H1 (cell line): ENCODE data around the gene GGA3. TPM values are rescaled to one million over a fixed set of nuclear protein-coding genes. Genes with fewer than 3 reads are reported as not detected.

ENCODE experiments used
- CTCF ChIA-PET: fragments of 300-600 bp; sonication (Branson Sonifier 250); formaldehyde crosslinking; loops from one replicate; lab custom pipeline; 2021; ENCODE audit not compliant: partially characterized antibody; lab: Charles Lee
- POLR2A ChIA-PET: fragments of 300-600 bp; sonication (Branson Sonifier 250); formaldehyde crosslinking; loops from one replicate; lab custom pipeline; 2021; ENCODE audit warnings: inconsistent platforms; ENCODE audit not compliant: partially characterized antibody; lab: Charles Lee
- DNase-seq, 2 experiments: peaks; one replicate each; pipeline versions ENCODE4 v3.0.0 to v3.0.0-alpha.2; 2010 to 2022; ENCODE audit warnings: low spot score in 2 of 2, low read depth in 1 of 2, mixed read lengths in 1 of 2
- FAIRE-seq: peaks from 2 replicates; lab custom pipeline; 2011; peaks lifted over from hg19 to GRCh38; lab: Jason Lieb, UNC
- H2AFZ ChIP-seq: 2 replicates; pipeline ENCODE4 v1.8.1; 2012; ENCODE audit warnings: low read length, inconsistent platforms
- H2AK5ac ChIP-seq: 2 replicates; pipeline ENCODE4 v1.6.1; 2013; ENCODE audit warnings: low read depth, low read length
- H2BK120ac ChIP-seq: replicated peaks from 2 replicates; pipeline ENCODE3; 2013; ENCODE audit warnings: low read depth, low read length, inconsistent platforms
- H2BK12ac ChIP-seq: 2 replicates; pipeline ENCODE4 v1.6.1; 2013; ENCODE audit warnings: low read depth, low read length
- H2BK15ac ChIP-seq: 2 replicates; pipeline ENCODE4 v1.6.1; 2013; ENCODE audit warnings: low read length
- H2BK20ac ChIP-seq: 2 replicates; pipeline ENCODE4 v1.6.1; 2013; ENCODE audit warnings: low read length
- H2BK5ac ChIP-seq: 2 replicates; pipeline ENCODE4 v1.6.1; 2013; ENCODE audit warnings: low read depth, low read length
- H3K14ac ChIP-seq: 2 replicates; pipeline ENCODE4 v1.6.1; 2013; ENCODE audit warnings: inconsistent platforms; ENCODE audit not compliant: insufficient read length
- H3K18ac ChIP-seq: 2 replicates; pipeline ENCODE4 v1.6.1; 2013; ENCODE audit warnings: low read length; ENCODE audit errors: extremely low read depth
- H3K23ac ChIP-seq: 2 replicates; pipeline ENCODE4 v1.6.1; 2013; ENCODE audit warnings: inconsistent platforms; ENCODE audit not compliant: insufficient read length
- H3K23me2 ChIP-seq: 2 replicates; pipeline ENCODE4 v1.6.1; 2013; ENCODE audit warnings: low read depth, low read length
- H3K27ac ChIP-seq: 2 replicates; pipeline ENCODE4 v1.6.1; 2011; ENCODE audit warnings: low read depth, low read length, inconsistent platforms
- H3K27me3 ChIP-seq, 4 experiments: replicated peaks in 1 of 4; 1 replicate in 1 of 4; 2 replicates in 3 of 4; pipeline versions ENCODE4 v1.6.1 to v1.8.1; 2011 to 2013; ENCODE audit warnings: low read length in 3 of 4, mild to moderate bottlenecking in 3 of 4, inconsistent platforms in 2 of 4, mixed read lengths in 2 of 4, moderate library complexity in 1 of 4; ENCODE audit not compliant: control insufficient read depth in 3 of 4, insufficient read depth in 3 of 4; ENCODE audit errors: extremely low read depth in 1 of 4
- H3K36me3 ChIP-seq, 4 experiments: 2 replicates each; pipeline versions ENCODE4 v1.6.1 to v1.8.1; 2011 to 2013; ENCODE audit warnings: mild to moderate bottlenecking in 4 of 4, low read length in 3 of 4, moderate library complexity in 2 of 4, control low read depth in 1 of 4, inconsistent platforms in 1 of 4; ENCODE audit not compliant: insufficient read depth in 4 of 4, control insufficient read depth in 2 of 4
- H3K4ac ChIP-seq: replicated peaks from 2 replicates; pipeline ENCODE3; 2013; ENCODE audit warnings: low read length, low read depth, mixed read lengths, inconsistent platforms; ENCODE audit not compliant: insufficient read length
- H3K4me1 ChIP-seq, 4 experiments: replicated peaks in 1 of 4; 1 replicate in 1 of 4; 2 replicates in 3 of 4; pipeline versions ENCODE4 v1.6.1 to v1.8.1; 2011 to 2013; ENCODE audit warnings: low read length in 3 of 4, inconsistent platforms in 2 of 4, mixed read lengths in 1 of 4; ENCODE audit not compliant: insufficient read depth in 4 of 4, control insufficient read depth in 3 of 4
- H3K4me2 ChIP-seq, 2 experiments: 2 replicates each; pipeline versions ENCODE4 v1.6.1 to v1.8.1; 2011 to 2013; ENCODE audit warnings: low read depth in 2 of 2, low read length in 2 of 2, control low read depth in 1 of 2, inconsistent platforms in 1 of 2, mild to moderate bottlenecking in 1 of 2; ENCODE audit not compliant: insufficient read depth in 1 of 2
- H3K4me3 ChIP-seq, 4 experiments: fragments of 200-600, 300-600 bp in 1 of 4; sonication (generic), shearing (Covaris generic), sonication (Bioruptor Twin) in 1 of 4; 2 replicates each; pipeline versions ENCODE4 v1.5.1 to v1.8.1; 2011 to 2016; ENCODE audit warnings: low read length in 4 of 4, low read depth in 3 of 4, control low read depth in 2 of 4, inconsistent platforms in 2 of 4, mild to moderate bottlenecking in 2 of 4, mixed read lengths in 1 of 4, moderate library complexity in 1 of 4; ENCODE audit not compliant: insufficient read depth in 2 of 4; ENCODE audit errors: extremely low read depth in 1 of 4
- H3K56ac ChIP-seq: replicated peaks from 2 replicates; pipeline ENCODE3; 2013; ENCODE audit warnings: low read depth, mild to moderate bottlenecking, mixed read lengths, low read length, inconsistent platforms; ENCODE audit not compliant: insufficient read length
- H3K79me1 ChIP-seq: 2 replicates; pipeline ENCODE4 v1.6.1; 2013; ENCODE audit warnings: low read depth, low read length, control low read depth
- H3K79me2 ChIP-seq, 2 experiments: 2 replicates each; pipeline versions ENCODE4 v1.6.1 to v1.8.1; 2012 to 2013; ENCODE audit warnings: low read length in 2 of 2, mild to moderate bottlenecking in 2 of 2, inconsistent platforms in 1 of 2; ENCODE audit not compliant: insufficient read depth in 2 of 2, control insufficient read depth in 1 of 2
- H3K9ac ChIP-seq, 4 experiments: replicated peaks in 1 of 4; 1 replicate in 1 of 4; 2 replicates in 3 of 4; pipeline versions ENCODE4 v1.6.1 to v1.8.1; 2011 to 2013; ENCODE audit warnings: low read depth in 3 of 4, low read length in 3 of 4, control low read depth in 2 of 4, mild to moderate bottlenecking in 2 of 4, moderate library complexity in 2 of 4, inconsistent platforms in 1 of 4; ENCODE audit errors: extremely low read depth in 1 of 4
- H3K9me3 ChIP-seq, 2 experiments: 2 replicates each; pipeline versions ENCODE4 v1.6.1 to v1.8.1; 2012 to 2013; ENCODE audit warnings: mild to moderate bottlenecking in 2 of 2, moderate library complexity in 2 of 2, control low read depth in 1 of 2, inconsistent platforms in 1 of 2, low read depth in 1 of 2, low read length in 1 of 2, mixed read lengths in 1 of 2; ENCODE audit not compliant: insufficient read depth in 2 of 2
- H4K20me1 ChIP-seq, 2 experiments: replicated peaks in 1 of 2; 2 replicates each; pipeline versions ENCODE3 to v1.8.1; 2011 to 2013; ENCODE audit warnings: inconsistent platforms in 2 of 2, low read length in 2 of 2, mild to moderate bottlenecking in 1 of 2; ENCODE audit not compliant: insufficient read depth in 2 of 2, control insufficient read depth in 1 of 2
- H4K5ac ChIP-seq: 2 replicates; pipeline ENCODE4 v1.6.1; 2013; ENCODE audit warnings: low read length, low read depth, mixed read lengths, inconsistent platforms; ENCODE audit not compliant: insufficient read length
- H4K8ac ChIP-seq: 2 replicates; pipeline ENCODE4 v1.8.0; 2013; ENCODE audit warnings: mild to moderate bottlenecking, moderate library complexity, low read length, inconsistent platforms; ENCODE audit not compliant: insufficient read depth; ENCODE audit errors: extremely low read depth
- H4K91ac ChIP-seq: replicated peaks from 2 replicates; pipeline ENCODE3; 2013; ENCODE audit warnings: low read length, mixed read lengths, inconsistent platforms; ENCODE audit not compliant: insufficient read length
- ATF3 ChIP-seq: IDR thresholded peaks from 2 replicates; pipeline ENCODE4 v1.6.1; 2011; ENCODE audit warnings: low read depth, mild to moderate bottlenecking, low read length; ENCODE audit not compliant: insufficient read depth
- BCL11A ChIP-seq, 2 experiments: IDR thresholded peaks; one replicate each; pipeline ENCODE4 v1.6.1; 2011; ENCODE audit warnings: low read depth in 2 of 2, low read length in 2 of 2, mild to moderate bottlenecking in 2 of 2
- BRCA1 ChIP-seq: IDR thresholded peaks from 2 replicates; pipeline ENCODE4 v1.6.1; 2012; ENCODE audit warnings: low read depth, low read length, improper control_type of control experiment
- CHD2 ChIP-seq: IDR thresholded peaks from 2 replicates; pipeline ENCODE4 v1.6.1; 2012; ENCODE audit warnings: low read length, improper control_type of control experiment
- E2F6 ChIP-seq: IDR thresholded peaks from 2 replicates; pipeline ENCODE4 v1.6.1; 2012; ENCODE audit warnings: inconsistent platforms
- GABPA ChIP-seq: IDR thresholded peaks from 2 replicates; pipeline ENCODE4 v1.6.1; 2011; ENCODE audit warnings: mild to moderate bottlenecking, low read length, moderate library complexity, borderline replicate concordance; ENCODE audit not compliant: insufficient read depth
- HDAC2 ChIP-seq, 2 experiments: fragments of 300-600 bp in 1 of 2; sonication (generic) in 1 of 2; IDR thresholded peaks; 2 replicates each; pipeline ENCODE4 v1.6.1; 2011 to 2012; ENCODE audit warnings: low read depth in 2 of 2, low read length in 2 of 2, mild to moderate bottlenecking in 2 of 2, moderate library complexity in 2 of 2, borderline replicate concordance in 1 of 2, inconsistent platforms in 1 of 2
- HDAC6 ChIP-seq: IDR thresholded peaks from one replicate; pipeline ENCODE4 v1.7.1; 2012; ENCODE audit warnings: low read depth, mild to moderate bottlenecking, inconsistent platforms, low read length, moderate library complexity
- KDM4A ChIP-seq: IDR thresholded peaks from one replicate; pipeline ENCODE4 v1.7.1; 2012; ENCODE audit warnings: low read depth, mild to moderate bottlenecking, moderate library complexity, low read length, inconsistent platforms; ENCODE audit not compliant: severe bottlenecking
- KDM5A ChIP-seq: fragments of 200-600 bp; IDR thresholded peaks from 2 replicates; pipeline ENCODE4 v1.7.1; 2012; ENCODE audit warnings: mild to moderate bottlenecking, low read length, inconsistent platforms, mixed read lengths
- SP2 ChIP-seq: IDR thresholded peaks from 2 replicates; pipeline ENCODE4 v1.6.1; 2012; ENCODE audit warnings: mild to moderate bottlenecking, low read length, inconsistent platforms
- TCF12 ChIP-seq: IDR thresholded peaks from 2 replicates; pipeline ENCODE4 v1.6.1; 2011; ENCODE audit warnings: low read depth, mild to moderate bottlenecking, low read length
- YY1 ChIP-seq: IDR thresholded peaks from 2 replicates; pipeline ENCODE4 v1.6.1; 2011; ENCODE audit warnings: low read depth, mild to moderate bottlenecking, low read length
- WGBS, 2 experiments: shearing (Covaris generic) in 1 of 2; methylation state at CpG; one replicate each; pipeline versions ENCODE4 v1.1.6 to v1.1.7; 2013 to 2015; ENCODE audit warnings: low lambda C conversion rate in 2 of 2, mixed read lengths in 2 of 2, inconsistent platforms in 1 of 2, low coverage in 1 of 2, missing lambda C conversion rate in 1 of 2; ENCODE audit not compliant: insufficient replicate concordance in 2 of 2, insufficient coverage in 1 of 2, insufficient read length in 1 of 2; ENCODE audit errors: extremely low coverage in 1 of 2, missing lambda C conversion rate in 1 of 2; 5-methylcytosine and 5-hydroxymethylcytosine counted together
- polyA plus RNA-seq, 7 experiments: library from polyadenylated mRNA; depleted of rRNA in 3 of 7; stranded (reverse) in 5 of 7; unstranded in 2 of 7; fragments of >200 nt in 5 of 7; fragments of 200-250 nt in 2 of 7; gene quantifications; 1 replicate in 5 of 7; 2 replicates in 1 of 7; 4 replicates in 1 of 7; pipeline versions ENCODE4 v1.2.1 to v1.2.3, GENCODE V29; 2011 to 2013; ENCODE audit warnings: missing spikeins in 2 of 7, mixed read lengths in 2 of 7
- total RNA-seq: library from RNA; stranded (reverse); fragmentation: NEBNext Ultra II Directional; extraction: Animal tissue kit (Norgen Biotek cat#: 25700); gene quantifications from 2 replicates; pipeline ENCODE4 v1.2.1, GENCODE V29; 2021

Gene GGA3
- total and polyA plus RNA-seq, 2 of the 8 experiments (the other 6 are each of a cell fraction or from before 2014, with no cell fraction given): 40.6 to 60.0 TPM

DNA sequence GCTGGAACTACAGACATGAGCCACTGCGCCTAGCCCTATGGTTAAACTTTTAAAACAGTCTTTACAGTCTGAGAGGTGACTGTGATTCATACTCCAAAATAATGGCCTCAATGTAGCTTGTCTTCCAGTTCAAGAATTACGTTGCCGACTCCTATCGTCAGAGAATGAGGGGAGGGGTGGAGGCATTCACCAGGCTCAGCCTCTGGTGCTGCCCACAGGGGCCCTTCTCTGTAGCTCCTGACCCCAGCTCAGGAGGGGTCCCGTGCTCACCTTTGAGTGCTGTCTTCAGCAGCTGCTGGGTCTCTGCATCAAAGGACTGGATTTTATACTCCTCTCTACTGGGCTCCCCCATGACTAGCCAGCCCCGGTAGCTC is 8.4 kb upstream of the GGA3 start:
- POLR2A ChIA-PET: interaction anchor here (0.7 to 6.7 kb wide), 11 partner anchors 8 to 313 kb away, joined by 3 to 62 read pairs (median 5); partner anchors contain the start of genes GGA3, GRB2, MRPS7 and SLC25A19
- Histone ChIP-seq H3K4me2 (peak overlapping the region; percentile 70 to 94), H4K8ac (no peak overlapping the region; the same call in 1 of the 2 replicates), H4K5ac (no peak overlapping the region), H3K4me3 (peak overlapping the region; percentile 84 to 91 (median 87)), H3K4ac (no peak overlapping the region), H2AK5ac (no peak overlapping the region), H3K56ac (no peak overlapping the region), H4K20me1 (peaks cover 4 to 7% of the 10 kb centered on the region in 2 experiments), H3K23me2 (peaks cover 15% of the 10 kb centered on the region), H2BK12ac (no peak overlapping the region), H2BK120ac (no peak overlapping the region), H3K27ac (no peak overlapping the region), H3K79me1 (no peaks in the 10 kb centered on the region), H2BK5ac (no peak overlapping the region), H3K14ac (no peak overlapping the region), H3K27me3 (no peaks in the 10 kb centered on the region), H3K9me3 (no peaks in the 10 kb centered on the region), H3K79me2 (no peaks in the 10 kb centered on the region), H2BK15ac (no peak overlapping the region), H2AFZ (peak overlapping the region; percentile 8; the same call in 1 of the 2 replicates), H4K91ac (no peak overlapping the region), H3K18ac (no peak overlapping the region), H3K4me1 (peaks cover 0 to 9% (median 7%) of the 10 kb centered on the region in 4 experiments; a peak in 4 of 7 replicates), H3K36me3 (peaks cover 11 to 23% (median 15%) of the 10 kb centered on the region in 4 experiments), H3K9ac (no peak overlapping the region; a peak in 1 of 7 replicates), H2BK20ac (no peak overlapping the region), H3K23ac (no peak overlapping the region)
- WGBS, 2 experiments: 54% methylated on average over 6 of the region's 6 CpGs; no CpG with 5 or more reads in 1 of the 2 experiments
- DNase-seq: no peak
- CTCF ChIA-PET: interaction anchor here (0.6 to 21.2 kb wide), 21 partner anchors 9 to 311 kb away, joined by 3 to 369 read pairs (median 5); partner anchors contain the start of genes GGA3, GRB2, MRPS7 and NUP85
- no peak for FAIRE-seq
- TF ChIP-seq CHD2 (no peak), ATF3 (no peak), SP2 (no peak), TCF12 (no peak), HDAC6 (no peak), KDM5A (no peak), HDAC2 (IDR thresholded peaks at IDR 0.05; ENCODE audit: borderline replicate concordance in 1 of 2, low read depth in 2 of 2, low read length in 2 of 2) (no peak), YY1 (no peak), BRCA1 (no peak), E2F6 (no peak), GABPA (no peak), KDM4A (no peak), BCL11A (IDR thresholded peaks at IDR 0.05; ENCODE audit: low read depth in 2 of 2, low read length in 2 of 2) (no peak)
